SU-DHL-6 (cell line): ENCODE results near the gene RAPGEF4.

ENCODE experiments used
- H2AFZ ChIP-seq: fragments of 200-600 bp; sonication (generic); 2 replicates; pipeline ENCODE4 v1.6.1; 2014; ENCODE audit warnings: low read depth, mild to moderate bottlenecking, moderate library complexity, mixed read lengths, antibody characterized with exemption, low read length; ENCODE audit not compliant: severe bottlenecking
- H3F3A ChIP-seq: fragments of 200-600 bp; shearing (Covaris generic); 2 replicates; pipeline ENCODE4 v1.6.0; 2016; ENCODE audit warnings: antibody characterized with exemption, mild to moderate bottlenecking; ENCODE audit not compliant: insufficient read depth
- H3K27ac ChIP-seq: fragments of 200-600 bp; sonication (generic); 2 replicates; pipeline ENCODE4 v1.5.1; 2016; ENCODE audit warnings: low read depth, mild to moderate bottlenecking, low read length, moderate library complexity, mixed read lengths
- H3K27me3 ChIP-seq: fragments of 200-600 bp; sonication (generic), shearing (Covaris generic); 2 replicates; pipeline ENCODE4 v1.6.0; 2014; ENCODE audit warnings: mild to moderate bottlenecking, low read length
- H3K36me3 ChIP-seq: fragments of 200-600 bp; sonication (generic); 2 replicates; pipeline ENCODE4 v1.6.1; 2014; ENCODE audit warnings: mild to moderate bottlenecking, low read length, mixed read lengths
- H3K4me2 ChIP-seq: fragments of 300-600, 200-600 bp; shearing (Covaris generic), sonication (generic); 2 replicates; pipeline ENCODE4 v1.6.0; 2014; ENCODE audit warnings: low read length, low read depth, mild to moderate bottlenecking; ENCODE audit not compliant: poor library complexity, severe bottlenecking
- H3K4me3 ChIP-seq: fragments of 200-600 bp; sonication (generic); 2 replicates; pipeline ENCODE4 v1.5.1; 2014; ENCODE audit warnings: antibody characterized with exemption, low read length, mild to moderate bottlenecking, mixed read lengths; ENCODE audit not compliant: insufficient read depth, poor library complexity, severe bottlenecking
- H3K79me2 ChIP-seq: fragments of 200-600 bp; sonication (generic); 2 replicates; pipeline ENCODE4 v1.6.1; 2014; ENCODE audit warnings: mild to moderate bottlenecking, low read length, moderate library complexity; ENCODE audit not compliant: insufficient read depth
- H3K9ac ChIP-seq: fragments of 200-600 bp; sonication (generic); 2 replicates; pipeline ENCODE4 v1.7.0; 2014; ENCODE audit warnings: mild to moderate bottlenecking, low read length
- H3K9me2 ChIP-seq: fragments of 200-600 bp; sonication (generic); replicated peaks from 2 replicates; pipeline ENCODE4 v1.6.1; 2014; ENCODE audit warnings: low read length; ENCODE audit not compliant: insufficient read depth
- H3K9me3 ChIP-seq: fragments of 200-600 bp; sonication (generic); 2 replicates; pipeline ENCODE4 v1.6.1; 2014; ENCODE audit warnings: low read length, mixed read lengths; ENCODE audit not compliant: insufficient read depth
- H4K20me1 ChIP-seq: fragments of 200-600 bp; sonication (generic); 2 replicates; pipeline ENCODE4 v1.6.1; 2014; ENCODE audit warnings: low read depth, mild to moderate bottlenecking, antibody characterized with exemption, low read length, moderate library complexity, mixed read lengths
- CTCF ChIP-seq: fragments of 200-600 bp; sonication (generic); IDR thresholded peaks from one replicate; pipeline ENCODE4 v1.5.1; 2017; ENCODE audit warnings: antibody characterized with exemption, mild to moderate bottlenecking, low read length, moderate library complexity; ENCODE audit not compliant: insufficient read depth, poor library complexity, severe bottlenecking
- EZH2phosphoT487 ChIP-seq: fragments of 200-600 bp; sonication (generic), shearing (Covaris generic); conservative IDR thresholded peaks from 2 replicates; pipeline ENCODE4 v1.6.1; 2018; ENCODE audit warnings: mild to moderate bottlenecking, antibody characterized with exemption, low read length, moderate library complexity, mixed read lengths

Gene RAPGEF4

GRCh38 chr2:172848519-172848918, 112.9 kb downstream of the RAPGEF4 start:
- no peak overlapping the region for H2AFZ ChIP-seq
- H3K79me2 ChIP-seq: no peaks in the 10 kb centered on the region
- TF ChIP-seq CTCF (no peak), EZH2phosphoT487 (no peak)
- H3K27me3 ChIP-seq: no peaks in the 10 kb centered on the region
- no peak overlapping the region for H3K4me3 ChIP-seq
- no peaks in the 10 kb centered on the region for H4K20me1 ChIP-seq
- H3K36me3 ChIP-seq: no peaks in the 10 kb centered on the region
- no peaks in the 10 kb centered on the region for H3F3A ChIP-seq
- H3K9ac ChIP-seq: no peak overlapping the region
- no peaks in the 10 kb centered on the region for H3K9me2 ChIP-seq
- H3K9me3 ChIP-seq: no peaks in the 10 kb centered on the region
- H3K4me2 ChIP-seq: no peak overlapping the region
- no peak overlapping the region for H3K27ac ChIP-seq

- Histone ChIP-seq H3K27ac (no peak overlapping the region), H3K9me3 (no peaks in the 10 kb centered on the region), H4K20me1 (no peaks in the 10 kb centered on the region), H3K36me3 (no peaks in the 10 kb centered on the region), H3K79me2 (no peaks in the 10 kb centered on the region), H3F3A (no peaks in the 10 kb centered on the region), H3K9me2 (no peaks in the 10 kb centered on the region), H3K4me3 (no peak overlapping the region), H3K9ac (no peak overlapping the region), H3K4me2 (no peak overlapping the region), H3K27me3 (no peaks in the 10 kb centered on the region), H2AFZ (no peak overlapping the region)
- no peak for TF ChIP-seq CTCF
- no peak for TF ChIP-seq EZH2phosphoT487
Observed at GRCh38 chr2:172849519-172850217, 114.0 kb downstream of the RAPGEF4 start.

DNA sequence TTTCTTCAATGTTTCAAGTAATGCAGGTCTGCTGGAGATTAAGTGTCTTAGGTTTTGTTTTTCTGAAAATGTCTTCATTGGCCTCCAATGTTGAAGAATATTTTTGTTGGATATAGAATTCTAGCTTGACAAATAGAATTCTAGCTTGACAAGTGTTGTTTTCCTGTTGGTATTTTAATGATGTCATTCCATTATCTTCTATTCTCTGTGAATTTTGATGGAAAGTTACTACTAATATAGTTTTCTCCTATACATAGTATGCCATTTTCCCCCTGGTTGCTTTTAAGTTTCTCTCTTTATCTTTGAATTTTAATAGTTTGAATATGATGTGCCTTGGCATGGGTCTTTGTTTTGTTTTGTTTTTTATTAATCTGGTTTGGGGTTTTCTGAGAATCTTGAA, 119.9 kb downstream of the RAPGEF4 start:
- H3K4me3 ChIP-seq: no peak overlapping the region
- H3K9me2 ChIP-seq: no peaks in the 10 kb centered on the region
- H3K27me3 ChIP-seq: no peaks in the 10 kb centered on the region
- no peak overlapping the region for H3K9ac ChIP-seq
- H3K4me2 ChIP-seq: no peak overlapping the region
- H3F3A ChIP-seq: no peaks in the 10 kb centered on the region
- H3K27ac ChIP-seq: no peak overlapping the region
- no peaks in the 10 kb centered on the region for H3K36me3 ChIP-seq
- H2AFZ ChIP-seq: no peak overlapping the region
- no peaks in the 10 kb centered on the region for H3K9me3 ChIP-seq
- no peak for TF ChIP-seq CTCF
- no peak for TF ChIP-seq EZH2phosphoT487
- H4K20me1 ChIP-seq: no peaks in the 10 kb centered on the region
- no peaks in the 10 kb centered on the region for H3K79me2 ChIP-seq
